Stimulated activated CD4-positive, alpha-beta T cell treated with anti-CD3 and anti-CD28 coated beads, Interleukin-2, amount 100 ng/mL, for 24 hours (primary cell): ENCODE measurements around the gene FAM3C.
"Not testable (repeated sequence)": the region's sequence is repeated elsewhere in the genome, so short reads cannot be mapped to it uniquely, and the experiment has no call there.

Experiments
- DNase-seq, 2 donors: peaks; one replicate each; pipeline ENCODE4 v3.0.0-alpha.2; 2020

The FAM3C gene, protein sequence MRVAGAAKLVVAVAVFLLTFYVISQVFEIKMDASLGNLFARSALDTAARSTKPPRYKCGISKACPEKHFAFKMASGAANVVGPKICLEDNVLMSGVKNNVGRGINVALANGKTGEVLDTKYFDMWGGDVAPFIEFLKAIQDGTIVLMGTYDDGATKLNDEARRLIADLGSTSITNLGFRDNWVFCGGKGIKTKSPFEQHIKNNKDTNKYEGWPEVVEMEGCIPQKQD

DNA sequence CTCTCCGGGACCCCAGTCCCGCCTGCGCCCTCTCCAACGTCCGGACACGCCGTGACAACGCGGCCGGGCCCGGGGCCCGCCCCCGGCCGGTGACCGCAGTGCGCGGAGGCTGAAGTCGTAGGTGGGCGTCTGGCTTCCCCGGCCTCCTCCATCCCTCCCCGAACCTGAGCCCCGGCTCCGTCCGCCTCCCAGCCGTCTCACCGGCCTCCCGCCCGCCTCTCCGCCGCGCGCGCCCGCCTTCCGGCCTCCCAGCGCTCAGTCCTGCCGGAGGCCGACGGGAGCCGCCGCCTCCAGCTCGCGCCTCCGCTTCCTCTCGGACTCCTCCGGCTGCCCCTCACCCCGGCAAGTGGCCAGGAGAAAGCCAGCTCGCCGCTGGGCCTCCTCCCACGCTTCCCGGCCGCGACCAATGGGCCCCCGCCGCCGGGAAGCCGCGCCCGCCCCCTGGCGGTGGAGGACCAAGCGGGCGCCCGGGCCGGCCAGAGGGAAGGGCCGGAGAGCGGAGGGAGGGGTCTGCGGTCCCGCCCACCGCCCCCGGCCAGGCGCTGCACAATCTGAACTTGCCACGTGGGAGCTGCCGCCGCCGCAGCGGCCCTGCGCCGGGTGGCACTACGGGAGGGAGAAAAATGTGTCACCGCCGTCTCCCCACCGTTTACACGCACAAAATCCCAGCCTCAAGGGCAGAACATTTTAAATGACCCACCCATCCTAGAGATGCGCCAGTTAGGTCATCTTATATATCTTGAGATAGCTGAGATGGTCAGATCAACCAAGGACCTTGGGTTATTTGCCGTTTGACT lies at the start of gene FAM3C:
Gene FAM3C (minus strand): TSS at position 348 of the 797 bp plus-strand sequence. CDS start 13,339 bp downstream, outside the sequence.
- DNase-seq = peak; percentile 89

DNA sequence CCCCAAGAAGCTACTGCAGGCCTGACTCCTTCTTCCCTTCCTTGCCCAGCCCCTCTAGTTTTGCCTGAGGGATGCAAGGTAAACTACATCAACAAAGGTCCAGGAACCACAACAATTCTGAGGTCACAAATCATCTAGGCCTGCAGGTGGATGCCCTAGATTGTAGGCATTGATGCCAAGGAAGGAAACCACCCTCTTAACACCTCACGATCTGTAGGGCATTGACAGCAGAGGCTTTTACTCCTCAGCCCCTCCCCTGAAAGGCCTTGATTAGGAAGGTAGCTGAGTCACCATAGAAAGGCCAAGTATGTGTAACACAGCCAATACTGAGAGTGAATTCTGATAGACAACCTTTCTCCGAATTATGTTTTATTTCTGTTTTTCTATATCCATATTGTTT lies 46.7 kb upstream of the FAM3C start:
- DNase-seq = peak in 1 of 2 donors; percentile 19

DNA sequence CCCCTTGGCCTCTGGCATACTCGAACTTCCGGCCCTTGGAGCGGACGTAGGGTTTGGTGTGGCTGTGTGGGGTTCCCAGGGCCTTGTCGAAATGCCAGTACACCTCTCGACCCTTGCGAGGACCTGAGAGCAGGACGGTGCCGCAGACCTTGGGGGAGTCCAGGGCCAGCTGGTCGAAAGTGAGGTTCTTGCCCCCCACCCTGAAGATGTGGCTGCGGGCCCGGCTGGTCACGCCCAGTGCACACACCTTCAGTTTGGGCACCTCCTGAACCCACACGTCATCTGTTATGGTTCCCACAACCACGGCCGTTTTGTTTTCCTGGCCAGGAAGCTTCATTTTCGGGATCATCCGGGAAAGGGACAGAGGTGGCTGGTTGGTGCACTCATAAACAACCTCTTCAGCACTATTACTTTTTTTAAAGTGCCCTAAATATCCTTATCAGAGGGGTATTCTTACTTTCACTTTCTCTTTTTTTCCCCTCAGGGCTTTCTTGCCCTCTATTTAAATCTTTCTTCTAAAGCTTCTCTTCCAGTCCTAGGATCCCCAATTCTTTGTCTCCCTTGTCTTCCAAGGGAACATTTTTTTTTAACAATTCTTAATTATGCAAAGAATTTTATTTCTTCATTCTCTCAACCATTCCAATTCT lies 44.9 kb upstream of the FAM3C start:
- DNase-seq = no peak

DNA sequence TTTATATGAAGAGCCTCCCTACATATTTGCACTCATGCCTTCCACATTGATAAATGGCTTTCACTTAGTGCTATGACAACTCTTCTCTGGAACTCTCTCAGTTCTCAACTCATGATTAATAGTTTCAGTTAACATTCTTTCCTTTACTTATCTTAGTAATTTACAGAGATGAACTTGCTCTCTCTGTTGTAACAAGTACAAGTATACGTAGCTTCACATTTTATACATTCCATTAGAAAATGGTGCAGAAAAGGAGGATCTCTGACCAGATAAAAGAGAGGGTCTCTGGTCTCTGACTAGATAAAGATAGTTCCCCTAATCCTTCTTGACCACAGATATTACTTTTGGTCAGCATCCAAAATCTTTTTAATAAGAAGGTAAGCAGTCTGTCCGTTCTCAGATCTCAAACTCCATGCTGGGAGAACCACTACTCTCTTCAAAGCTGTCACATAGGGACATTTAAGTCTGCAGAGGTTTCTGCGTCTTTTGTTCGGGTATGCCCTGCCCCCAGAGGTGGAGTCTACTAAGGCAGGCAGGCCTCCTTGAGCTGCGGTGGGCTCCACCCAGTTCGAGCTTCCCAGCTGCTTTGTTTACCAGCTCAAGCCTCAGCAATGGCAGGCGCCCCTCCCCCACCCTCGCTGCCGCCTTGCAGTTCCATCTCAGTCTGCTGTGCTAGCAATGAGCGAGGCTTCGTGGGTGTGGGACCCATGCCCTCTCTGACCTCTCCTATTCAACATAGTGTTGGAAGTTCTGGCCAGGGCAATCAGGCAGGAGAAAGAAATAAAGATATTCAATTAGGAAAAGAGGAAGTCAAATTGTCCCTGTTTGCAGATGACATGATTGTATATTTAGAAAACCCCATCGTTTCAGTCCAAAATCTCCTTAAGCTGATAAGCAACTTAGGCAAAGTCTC lies 42.2 kb upstream of the FAM3C start:
- peak; percentile 68 to 70 for DNase-seq

DNA sequence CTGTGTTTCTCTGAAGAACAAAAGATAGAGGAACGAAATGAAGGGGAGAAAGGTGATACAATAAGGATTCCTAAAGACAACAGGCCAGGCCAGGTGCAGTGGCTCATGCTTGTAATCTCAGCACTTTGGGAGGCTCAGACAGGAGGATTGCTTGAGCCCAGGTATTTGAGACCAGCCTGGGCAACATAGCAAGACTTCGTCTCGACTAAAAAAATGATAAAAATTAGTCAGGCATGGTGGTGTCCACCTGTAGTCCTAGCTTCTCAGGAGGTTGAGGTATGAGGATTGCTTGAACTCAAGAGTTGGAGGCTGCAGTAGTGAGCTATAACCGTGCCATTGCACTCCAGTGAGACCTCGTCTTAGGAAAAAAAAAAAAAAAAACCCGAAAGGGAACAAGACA lies 41.4 kb upstream of the FAM3C start:
- no peak for DNase-seq

DNA sequence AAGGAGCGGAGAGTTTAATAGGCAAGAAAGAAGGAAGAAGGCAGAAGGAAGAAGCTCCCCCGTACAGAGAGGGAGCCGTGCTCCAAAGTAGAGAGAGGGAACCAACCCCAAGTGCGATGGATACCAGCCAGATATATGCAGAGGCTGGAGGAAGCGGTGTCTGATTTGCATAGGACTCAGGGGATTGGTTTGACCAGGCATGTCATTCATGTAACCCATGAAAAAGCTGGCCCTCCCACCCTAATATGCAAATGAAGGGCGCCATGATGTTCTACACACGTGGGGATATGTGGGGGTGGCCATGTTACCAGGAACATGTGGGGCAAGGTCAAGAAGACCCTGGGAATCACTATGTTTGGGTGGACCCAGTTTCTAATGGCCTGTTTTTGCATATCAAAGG lies 40.6 kb upstream of the FAM3C start:
- no peak for DNase-seq

DNA sequence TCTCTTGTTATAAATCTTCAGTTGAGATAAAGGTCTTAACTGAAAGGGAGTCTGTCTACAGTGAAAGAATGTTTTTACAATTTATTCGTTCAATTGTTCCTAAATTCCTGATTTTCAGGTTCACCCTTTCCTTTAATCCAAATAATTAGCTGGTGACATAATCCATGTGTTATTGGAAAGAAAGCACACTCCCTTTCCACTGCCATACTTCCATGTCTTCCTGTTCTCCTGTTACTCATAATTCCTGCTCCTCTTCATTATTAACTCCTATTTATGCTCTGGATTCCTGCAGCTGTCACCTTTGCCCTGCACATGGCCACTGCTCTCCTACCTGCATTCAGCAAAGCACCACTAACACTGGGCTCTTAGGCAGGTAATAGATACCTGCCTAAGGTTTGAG lies 40.0 kb upstream of the FAM3C start:
- no peak for DNase-seq

DNA sequence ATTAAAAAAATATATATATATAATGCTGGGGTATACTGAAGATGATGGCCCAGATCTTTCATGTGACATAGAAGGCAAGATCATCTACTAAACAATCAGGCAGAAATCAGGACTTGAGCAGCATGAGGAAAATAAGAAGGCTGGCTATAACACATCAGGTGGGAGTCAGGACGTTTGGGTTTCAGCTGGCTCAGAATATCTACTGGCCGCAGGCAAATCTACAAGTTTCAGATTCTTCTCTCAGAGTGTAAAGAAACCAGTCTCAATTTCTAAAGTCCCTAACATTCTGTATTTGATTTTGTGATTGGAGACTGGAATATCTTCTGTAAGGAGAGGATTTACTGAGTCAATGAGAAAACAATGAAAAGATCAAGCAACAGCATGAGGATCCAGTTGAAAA lies 37.7 kb upstream of the FAM3C start:
- no peak for DNase-seq

DNA sequence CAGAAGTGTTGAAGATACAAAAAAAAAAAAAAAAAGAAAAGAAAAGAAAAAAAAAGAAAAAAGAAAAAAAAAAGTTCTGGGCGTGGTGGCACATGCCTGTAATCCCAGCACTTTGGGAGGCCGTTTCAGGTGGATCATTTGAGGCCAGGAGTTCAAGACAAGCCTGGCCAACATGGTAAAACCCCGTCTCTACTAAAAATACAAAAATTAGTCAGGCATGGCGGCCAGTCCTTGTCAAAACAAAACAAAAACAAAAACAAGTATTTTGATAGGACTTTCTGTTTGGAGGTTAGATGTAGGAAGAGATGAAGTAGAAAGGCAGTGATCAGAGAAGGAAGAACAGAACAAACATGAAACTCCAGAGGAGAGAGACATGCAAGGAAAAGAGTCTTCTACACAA lies 36.4 kb upstream of the FAM3C start:
- DNase-seq = not testable (repeated sequence)

DNA sequence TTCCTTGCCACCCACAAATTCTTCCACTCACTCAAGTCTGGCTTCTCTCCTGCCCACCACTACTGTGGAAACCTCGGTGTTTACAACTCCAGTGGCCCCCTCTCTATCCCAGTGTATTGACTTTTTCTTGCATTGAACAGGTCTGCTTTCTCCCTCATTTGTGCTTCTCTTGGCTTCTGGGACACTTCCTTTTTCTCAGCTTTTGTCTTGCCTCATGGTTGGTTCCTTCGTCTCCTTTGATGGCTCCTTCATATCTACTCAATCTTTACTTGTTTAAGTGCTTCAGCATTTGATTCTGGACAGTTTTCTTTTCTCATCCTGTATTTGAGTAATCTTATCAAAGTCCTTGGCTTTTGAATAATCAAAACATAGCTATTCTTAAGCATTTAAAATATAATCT lies 35.9 kb upstream of the FAM3C start:
- DNase-seq = no peak

DNA sequence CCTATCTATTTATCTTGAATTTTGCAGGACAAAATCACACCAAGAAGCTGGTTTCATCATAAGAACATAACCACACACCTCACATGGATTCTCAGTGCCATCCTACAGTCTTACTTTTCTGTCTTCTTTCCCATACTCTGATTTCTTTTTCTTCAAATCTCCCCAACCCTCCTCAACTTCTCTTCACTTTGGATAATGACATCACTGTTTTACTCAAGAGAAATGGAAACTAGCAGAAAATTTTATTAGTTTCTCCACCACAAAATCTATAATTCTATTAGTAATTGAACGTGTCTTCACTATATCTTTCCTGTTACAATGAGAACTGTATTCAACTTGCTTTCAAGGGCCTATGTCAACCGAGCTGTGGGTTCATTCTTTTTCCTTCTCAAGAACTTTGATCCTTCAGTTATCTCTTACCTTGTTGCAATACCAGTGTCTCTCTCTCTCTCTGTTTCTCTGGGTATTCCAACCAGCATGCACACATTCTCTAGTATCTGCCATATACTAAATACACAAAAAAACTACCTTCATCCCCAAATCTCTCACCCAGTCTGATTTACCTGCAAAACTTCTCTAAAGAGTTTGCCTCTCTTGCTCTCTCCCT lies 35.4 kb upstream of the FAM3C start:
- no peak for DNase-seq

DNA sequence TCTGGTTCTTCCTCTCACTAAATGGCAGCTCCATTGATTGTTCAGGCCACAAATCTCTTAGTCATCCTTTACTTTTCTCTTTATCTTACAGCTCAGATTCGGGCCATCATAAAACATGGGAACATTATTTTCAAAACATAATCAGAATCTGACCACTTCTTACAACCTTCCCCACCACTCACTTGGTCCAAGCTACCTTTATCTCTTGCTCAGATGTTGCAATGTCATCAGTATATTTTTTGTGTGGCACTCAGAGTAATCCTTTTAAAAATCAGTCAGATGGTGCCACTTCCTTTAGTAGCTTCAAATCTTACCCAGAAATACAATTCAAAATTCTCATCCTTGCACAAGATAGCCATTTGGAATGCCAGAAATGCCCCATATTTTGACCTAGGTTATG lies 34.5 kb upstream of the FAM3C start:
- no peak for DNase-seq

DNA sequence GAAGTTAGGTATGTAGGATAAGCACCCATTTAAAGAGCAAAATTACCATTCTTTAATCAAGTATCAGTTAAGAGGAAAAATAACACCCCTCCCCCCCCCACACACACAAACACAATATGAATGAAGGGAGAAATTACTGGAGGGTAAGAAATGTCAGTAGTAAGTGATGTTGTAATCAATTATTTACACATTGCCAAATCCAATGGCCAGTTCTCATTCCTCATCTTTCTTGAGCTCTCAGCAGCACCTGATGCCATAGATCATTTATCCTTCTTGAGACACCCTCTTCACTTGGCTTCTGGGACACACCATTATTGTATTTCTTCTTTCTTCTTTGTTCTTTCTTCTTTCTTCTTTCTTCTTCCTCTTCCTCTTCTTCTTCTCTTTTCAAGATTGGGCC lies 33.7 kb upstream of the FAM3C start:
- no peak for DNase-seq

DNA sequence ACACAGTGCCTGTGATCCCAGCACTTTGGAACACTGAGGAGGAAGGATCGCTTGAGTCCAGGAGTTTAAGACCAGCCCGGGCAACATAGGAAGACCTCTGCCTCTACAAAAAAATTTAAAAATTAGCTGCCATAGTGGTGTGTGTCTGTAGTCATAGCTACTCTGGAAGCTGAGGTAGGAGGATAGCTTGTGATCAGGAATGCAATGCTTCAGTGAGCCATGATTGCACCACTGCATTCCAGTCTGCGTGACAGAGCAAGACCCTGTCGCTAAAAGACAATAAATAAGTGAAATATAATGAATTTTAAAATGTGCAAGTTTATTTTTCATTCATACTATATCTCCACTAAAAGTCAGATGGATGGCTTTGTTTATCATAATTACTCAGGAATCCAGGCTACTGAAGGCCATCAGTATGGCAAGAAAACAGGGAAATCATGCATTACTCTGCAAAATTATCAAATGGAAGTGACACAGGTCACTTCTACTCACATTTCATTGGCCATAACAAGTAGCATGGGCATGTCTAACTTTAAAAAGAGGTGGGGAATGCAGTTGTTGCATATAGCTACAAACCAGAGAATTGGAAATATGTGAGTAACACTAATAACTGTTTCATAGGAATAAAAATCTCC lies 32.9 kb upstream of the FAM3C start:
- DNase-seq = no peak

DNA sequence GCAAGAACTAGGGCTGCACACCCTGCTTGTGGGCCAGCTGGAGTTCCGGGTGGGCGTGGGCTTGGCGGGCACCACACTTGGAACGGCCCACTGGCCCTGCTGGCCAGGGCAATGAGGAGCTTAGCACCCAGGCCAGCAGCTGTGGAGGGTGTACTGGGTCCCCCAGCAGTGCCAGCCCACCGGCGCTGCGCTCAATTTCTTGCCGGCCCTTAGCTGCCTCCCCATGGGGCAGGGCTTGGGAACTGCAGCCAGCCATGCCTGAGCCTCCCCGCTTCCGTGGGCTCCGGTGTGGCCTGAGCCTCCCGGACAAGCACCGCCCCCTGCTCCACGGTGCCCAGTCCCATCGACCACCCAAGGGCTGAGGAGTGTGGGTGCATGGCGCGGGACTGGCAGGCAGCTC lies 25.6 kb upstream of the FAM3C start:
- DNase-seq = not testable (repeated sequence)

DNA sequence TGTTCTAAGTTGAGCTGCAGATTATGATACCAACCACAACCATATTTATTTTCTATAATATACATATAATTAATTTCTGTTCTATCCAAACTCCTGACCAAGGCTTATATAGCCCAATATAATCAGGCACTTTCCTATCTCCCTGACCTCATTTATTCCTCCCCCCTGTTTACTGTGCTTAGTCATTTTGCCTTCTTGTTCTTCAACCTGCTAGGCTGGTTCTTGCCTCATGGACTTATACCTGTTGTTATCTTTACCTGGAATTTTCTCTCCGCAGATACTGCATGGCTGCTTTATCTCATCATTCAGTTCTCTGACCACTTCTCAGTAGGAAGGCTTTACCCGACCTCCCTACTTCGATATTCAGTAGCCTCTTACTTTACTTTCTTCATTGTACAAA lies 24.9 kb upstream of the FAM3C start:
- no peak for DNase-seq

DNA sequence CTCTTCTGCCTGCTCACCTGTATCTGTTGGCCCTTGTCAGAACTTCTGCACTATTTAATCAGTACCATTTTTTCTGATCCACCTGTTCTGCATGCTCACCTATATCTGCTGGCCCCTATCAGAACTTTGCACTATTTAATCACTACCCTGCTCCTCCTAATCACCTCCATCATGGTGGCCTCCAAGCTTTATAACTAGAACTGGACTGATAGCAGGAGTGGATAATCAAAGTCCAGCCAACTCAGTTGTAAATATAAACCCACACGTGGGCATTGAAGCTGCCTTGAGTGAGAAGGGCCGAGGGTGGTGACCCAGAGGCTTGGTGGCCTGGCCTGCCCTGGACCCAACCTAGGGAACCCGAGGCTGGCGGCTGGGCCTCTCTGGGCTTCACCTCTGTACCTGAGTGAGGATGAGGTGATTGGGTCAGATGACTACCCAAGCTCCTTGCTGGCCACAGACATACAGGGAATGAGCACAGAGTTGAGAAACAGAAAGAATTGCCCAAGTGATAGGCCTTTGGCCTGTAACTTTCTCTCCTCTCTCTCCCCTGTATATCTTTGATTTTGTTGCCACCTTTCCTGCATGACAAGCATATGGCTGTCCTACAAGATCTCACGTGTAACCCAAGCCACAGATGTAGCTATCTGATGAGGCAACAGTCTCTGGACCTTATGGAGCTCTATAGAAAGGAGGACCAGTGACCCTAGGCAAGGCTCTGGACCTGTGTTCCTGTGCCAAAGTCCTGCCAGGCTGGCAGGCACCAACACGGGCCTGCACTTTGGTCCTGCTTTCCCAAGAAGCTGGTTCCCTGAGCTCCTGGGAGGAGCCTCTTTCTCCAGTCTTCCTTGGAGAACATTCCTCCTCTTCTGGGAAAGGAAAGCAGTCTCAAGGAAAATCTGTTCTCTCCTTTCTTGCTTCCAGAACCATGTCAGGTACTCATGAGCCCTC lies 23.4 kb upstream of the FAM3C start:
- DNase-seq = no peak

DNA sequence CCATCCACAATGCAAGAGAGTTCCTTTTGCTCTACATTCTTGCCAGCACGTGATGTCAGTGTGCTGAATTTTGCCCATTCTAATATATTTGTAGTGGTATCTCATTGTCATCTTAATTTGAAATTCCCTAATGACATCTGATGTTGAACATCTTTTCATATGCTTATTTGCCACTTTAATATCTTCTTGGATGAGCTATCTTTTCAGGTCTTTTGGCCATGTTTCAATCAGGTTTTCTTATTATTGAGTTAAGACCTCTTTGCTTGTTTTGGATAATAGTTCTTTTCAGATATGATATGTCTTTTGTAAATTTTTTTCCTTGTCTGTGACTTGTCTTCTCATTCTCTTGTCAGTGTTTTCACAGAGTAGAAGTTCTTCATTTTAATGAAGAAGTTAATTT lies 20.4 kb upstream of the FAM3C start:
- DNase-seq = no peak

DNA sequence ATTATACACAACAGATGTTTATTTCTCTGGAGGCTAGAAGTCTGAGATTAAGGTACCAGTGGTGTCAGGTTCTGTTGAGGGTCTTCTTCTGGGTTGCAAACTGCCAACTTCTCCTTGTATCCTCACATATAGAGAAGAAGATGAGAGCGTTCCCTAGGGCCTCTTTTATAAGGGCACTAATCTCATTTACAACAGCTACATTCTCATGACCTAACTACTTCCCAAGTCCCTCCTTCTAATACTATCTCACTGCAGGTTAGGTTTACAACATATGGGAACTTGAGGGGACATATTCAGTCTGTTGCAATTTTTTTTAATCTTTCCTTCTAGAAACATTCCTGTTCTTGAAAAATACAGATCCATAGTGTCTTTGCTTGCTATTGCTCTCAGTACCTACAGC lies 18.3 kb upstream of the FAM3C start:
- no peak for DNase-seq

DNA sequence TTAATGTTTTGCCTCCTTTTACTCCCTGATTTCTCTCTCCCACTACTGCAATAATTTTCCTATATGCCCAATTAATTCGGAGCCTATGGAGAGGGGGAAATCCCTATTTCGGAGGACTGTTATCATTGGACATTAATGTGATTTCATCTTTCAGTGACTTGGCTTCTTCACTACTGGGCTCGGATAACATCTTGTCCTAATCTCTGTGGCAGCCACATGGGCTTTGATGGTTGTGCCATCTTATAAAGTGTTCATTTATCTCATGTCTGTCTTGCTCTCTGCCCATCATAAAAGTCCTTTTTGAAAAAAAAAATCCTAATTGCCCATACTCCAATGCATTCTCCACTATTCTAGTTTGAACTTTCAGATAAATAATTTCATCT lies 15.5 kb upstream of the FAM3C start:
- DNase-seq = no peak
